GM13977 (cell line): Measurements from ENCODE around the gene PRPF31.

Experiments used
- DNase-seq: peaks from one replicate; pipeline ENCODE4 v3.0.0; 2012; ENCODE audit warnings: low spot score
- in situ Hi-C: fragments of 300-500 bp; cut with MboI; formaldehyde crosslinking; loops from one replicate; pipeline ENCODE4 v1.12.0; 2022; ENCODE audit warnings: low sequenced_read_pairs, low pct_unique_long_range_greater_than_20kb, mixed read lengths, inconsistent platforms; ENCODE audit not compliant: unreplicated experiment
- TF ChIP-seq, protein P1 (sequence below): IDR thresholded peaks from 2 replicates; pipeline ENCODE4 v1.5.1; 2012; ENCODE audit warnings: mild to moderate bottlenecking, control low read depth; ENCODE audit not compliant: insufficient read depth; ENCODE audit errors: extremely low read depth, missing control alignments

Gene PRPF31

DNA sequence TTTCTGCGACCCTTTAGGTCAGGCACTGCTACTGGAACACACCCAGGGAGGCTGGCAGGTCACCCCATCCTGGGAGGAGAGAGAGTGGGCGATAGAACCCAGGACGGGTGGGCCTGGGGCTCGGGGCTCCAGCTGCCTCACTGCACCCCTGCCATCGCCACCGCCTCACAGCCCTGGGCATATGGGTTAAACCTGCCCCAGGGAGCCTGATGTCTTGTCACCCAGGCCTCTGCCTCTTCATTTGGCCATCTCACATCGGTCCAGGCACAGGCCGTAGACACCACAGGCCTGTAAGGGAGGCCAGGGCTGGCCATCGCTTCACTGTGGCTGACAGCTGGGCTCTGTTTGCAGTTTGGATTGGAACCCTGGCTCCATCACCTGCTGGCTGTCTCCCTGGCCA lies 10.2 kb downstream of the PRPF31 start:
- in situ Hi-C loops, result no loop called here
- DNase-seq, result no peak
- TF ChIP-seq, protein P1, sequence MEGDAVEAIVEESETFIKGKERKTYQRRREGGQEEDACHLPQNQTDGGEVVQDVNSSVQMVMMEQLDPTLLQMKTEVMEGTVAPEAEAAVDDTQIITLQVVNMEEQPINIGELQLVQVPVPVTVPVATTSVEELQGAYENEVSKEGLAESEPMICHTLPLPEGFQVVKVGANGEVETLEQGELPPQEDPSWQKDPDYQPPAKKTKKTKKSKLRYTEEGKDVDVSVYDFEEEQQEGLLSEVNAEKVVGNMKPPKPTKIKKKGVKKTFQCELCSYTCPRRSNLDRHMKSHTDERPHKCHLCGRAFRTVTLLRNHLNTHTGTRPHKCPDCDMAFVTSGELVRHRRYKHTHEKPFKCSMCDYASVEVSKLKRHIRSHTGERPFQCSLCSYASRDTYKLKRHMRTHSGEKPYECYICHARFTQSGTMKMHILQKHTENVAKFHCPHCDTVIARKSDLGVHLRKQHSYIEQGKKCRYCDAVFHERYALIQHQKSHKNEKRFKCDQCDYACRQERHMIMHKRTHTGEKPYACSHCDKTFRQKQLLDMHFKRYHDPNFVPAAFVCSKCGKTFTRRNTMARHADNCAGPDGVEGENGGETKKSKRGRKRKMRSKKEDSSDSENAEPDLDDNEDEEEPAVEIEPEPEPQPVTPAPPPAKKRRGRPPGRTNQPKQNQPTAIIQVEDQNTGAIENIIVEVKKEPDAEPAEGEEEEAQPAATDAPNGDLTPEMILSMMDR, result no peak

DNA sequence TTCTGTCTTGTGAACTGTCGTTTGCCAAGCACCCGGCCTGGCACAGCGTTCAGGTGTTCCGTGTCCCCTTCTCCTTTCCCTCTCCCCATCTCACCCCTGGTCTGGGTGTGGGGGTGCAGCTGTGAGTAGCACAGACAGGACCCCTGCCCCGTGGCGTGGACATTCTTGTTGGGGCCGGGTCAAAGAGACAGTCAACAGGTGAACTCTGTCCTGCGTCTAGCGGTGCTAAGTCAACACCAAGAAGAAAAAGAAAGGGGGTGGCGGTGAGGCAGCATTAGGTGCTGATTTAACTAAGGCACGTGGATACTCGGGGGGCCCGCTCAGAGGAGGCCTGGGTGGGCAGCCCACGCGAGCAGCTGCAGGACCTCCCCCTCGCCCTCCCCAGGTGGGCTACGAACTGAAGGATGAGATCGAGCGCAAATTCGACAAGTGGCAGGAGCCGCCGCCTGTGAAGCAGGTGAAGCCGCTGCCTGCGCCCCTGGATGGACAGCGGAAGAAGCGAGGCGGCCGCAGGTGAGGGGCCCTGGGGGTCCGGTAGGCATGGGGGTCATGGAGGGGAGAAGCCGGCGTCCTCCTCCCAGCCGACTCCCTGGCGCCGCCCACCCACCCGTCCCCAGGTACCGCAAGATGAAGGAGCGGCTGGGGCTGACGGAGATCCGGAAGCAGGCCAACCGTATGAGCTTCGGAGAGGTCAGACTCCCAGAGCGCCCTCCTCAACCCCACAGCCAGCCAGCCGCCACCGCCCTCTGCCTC lies 12.3 kb downstream of the PRPF31 start:
- in situ Hi-C loops, result no loop called here
- TF ChIP-seq, protein P1, result no peak
- no peak for DNase-seq

DNA sequence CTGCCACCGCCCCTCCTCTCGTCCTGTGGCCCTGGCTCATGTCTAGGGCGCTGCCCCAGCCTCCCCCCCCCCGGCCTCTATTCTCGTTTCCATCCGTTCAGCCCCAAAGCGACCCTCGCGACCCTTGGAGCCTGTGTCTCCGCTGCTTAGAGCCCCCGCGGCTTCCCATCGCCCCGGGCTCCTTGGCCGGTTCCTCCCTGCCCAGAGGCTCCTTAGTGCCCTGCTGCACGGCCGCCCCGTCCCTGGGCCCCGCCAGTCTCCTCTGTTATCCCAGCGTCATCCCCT lies 12.8 kb downstream of the PRPF31 start:
- DNase-seq, result no peak
- in situ Hi-C loops, result no loop called here
- TF ChIP-seq, protein P1, result no peak

DNA sequence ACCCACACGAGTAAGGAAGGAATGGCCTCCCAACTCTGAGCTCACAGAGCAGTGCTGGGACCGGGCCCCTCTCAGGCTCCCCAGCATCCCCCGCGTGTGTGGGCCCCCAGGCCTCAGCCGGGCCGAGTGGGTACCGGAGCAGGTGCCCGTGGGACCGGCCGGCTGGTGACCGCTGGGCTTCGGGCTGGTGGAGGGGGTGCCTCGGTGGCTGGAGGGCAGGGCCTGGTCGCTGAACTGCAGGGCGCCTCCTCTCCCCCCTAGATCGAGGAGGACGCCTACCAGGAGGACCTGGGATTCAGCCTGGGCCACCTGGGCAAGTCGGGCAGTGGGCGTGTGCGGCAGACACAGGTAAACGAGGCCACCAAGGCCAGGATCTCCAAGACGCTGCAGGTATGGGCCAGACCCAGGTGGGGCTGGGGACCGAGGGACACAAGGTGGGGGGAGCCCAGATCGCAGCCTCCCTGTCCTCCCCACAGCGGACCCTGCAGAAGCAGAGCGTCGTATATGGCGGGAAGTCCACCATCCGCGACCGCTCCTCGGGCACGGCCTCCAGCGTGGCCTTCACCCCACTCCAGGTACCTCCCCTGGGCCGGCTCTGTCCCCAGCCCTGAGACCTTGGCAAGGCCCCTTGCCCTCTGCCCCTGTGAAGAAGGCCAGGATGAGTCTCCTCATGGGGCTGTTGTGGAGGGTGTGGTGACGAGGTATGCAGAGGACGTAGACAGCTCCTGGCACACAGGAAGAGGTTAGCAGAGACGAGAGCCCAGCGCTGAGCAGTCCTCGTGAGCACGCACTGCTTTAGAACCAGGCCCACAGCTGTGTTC lies 13.5 kb downstream of the PRPF31 start:
- in situ Hi-C loops, result no loop called here
- TF ChIP-seq, protein P1, result no peak
- DNase-seq, result no peak

DNA sequence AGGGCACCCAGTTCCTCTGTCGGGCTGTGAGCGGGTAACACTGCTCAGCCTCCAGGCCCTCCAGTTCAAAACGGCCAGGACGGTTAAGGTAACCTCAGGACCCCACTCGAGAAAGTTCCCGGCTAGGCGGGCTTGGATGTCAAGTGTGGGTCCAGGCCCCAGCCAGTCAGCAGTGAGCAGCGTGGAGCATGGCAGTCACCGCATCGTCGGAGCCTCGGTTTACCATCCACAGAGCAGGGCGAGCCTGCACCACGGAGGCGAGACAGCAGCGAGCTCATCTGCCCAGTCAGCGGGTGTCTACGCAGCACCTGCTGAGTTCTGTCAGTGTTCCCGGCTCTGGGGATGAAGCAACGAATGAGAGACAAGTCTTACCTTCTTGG lies 14.1 kb downstream of the PRPF31 start:
- DNase-seq, result no peak
- in situ Hi-C loops, result no loop called here
- TF ChIP-seq, protein P1, result no peak

DNA sequence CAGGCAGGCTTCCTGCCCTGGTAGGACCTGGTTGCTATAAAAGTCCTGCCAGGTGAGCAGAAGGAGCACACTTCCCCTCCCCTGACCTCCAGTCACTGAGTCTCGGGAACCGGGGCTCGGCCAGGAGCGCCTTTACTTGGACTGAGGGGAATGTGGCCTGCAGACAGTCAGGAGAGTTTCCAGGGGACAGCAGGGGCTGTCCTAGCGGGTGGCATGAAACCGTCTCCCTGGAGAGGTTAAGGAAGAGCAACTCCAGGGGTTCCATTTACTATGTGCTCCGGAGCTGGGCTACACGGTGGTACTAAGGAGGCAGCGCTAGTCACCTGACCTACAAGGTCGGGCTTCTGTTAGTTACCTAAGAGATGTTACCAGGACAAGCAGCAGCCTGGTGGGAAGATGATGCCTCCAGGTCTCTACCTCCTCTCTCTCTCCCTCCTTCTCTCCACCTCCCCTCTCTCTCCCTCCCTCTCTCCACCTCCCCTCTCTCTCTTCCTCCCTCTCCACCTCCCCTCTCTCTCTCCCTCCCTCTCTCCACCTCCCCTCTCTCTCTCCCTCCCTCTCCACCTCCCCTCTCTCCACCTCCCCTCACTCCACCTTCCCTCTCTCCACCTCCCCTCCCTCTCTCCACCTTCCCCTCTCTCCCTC lies 17.9 kb downstream of the PRPF31 start:
- TF ChIP-seq, protein P1, result no peak
- DNase-seq, result no peak
- in situ Hi-C loops, result no loop called here
